ENCODE data around the gene CRKL. TPM values are rescaled to one million over a fixed set of nuclear protein-coding genes. Genes with fewer than 3 reads are reported as not detected.
A peak's percentile ranks its signal among the peaks of the same experiment; 100 is the strongest.

Gene CRKL
- total and polyA plus RNA-seq, 12 donors, result 19.2 to 76.9 (median 54.4) TPM

DNA sequence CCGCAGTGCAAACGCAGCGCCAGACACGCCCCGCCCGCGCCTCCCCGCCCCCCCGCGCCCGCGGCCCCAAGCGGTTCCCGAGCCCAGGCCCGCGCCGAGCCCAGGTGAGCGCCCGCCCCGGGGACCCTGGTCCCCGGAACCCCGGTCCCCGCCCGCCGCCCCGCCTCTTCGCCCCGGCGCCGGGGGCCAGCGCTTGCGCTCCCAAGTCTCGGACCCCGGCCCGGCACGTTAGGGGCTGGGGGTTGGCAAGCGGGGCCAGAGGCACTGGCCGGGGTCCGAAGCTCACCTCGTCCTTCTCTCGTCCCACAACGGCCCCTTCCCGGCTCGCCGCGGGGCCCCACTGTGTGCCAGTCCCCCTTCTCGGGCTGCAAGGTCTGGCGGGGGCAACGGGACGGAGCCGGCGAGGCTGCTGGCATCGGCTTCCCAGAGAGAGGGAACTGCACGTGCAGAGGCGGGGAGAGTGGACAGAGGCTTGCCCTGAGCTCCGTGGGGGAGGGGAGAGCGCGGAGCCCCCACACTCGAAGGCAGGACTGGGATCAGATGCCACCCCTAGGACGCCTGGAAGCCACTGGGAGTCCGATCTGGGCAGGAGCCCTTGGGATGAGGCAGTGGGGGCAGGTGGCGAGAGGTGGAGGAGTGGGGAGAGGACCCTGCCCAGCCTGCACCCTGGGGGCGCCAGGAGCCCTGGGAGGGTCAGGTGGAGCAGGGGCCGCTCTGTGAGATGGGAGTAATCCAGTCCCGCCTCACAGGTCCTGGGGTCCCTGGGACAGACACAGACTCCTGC is 48.1 kb downstream of the CRKL start:
- peaks cover 3 to 30% (median 10%) of the 10 kb centered on the region in 9 donors for H3K4me1 ChIP-seq
- H3K27ac ChIP-seq, result no peak overlapping the region
- DNase-seq, result no peak
- H3K36me3 ChIP-seq, result no peaks in the 10 kb centered on the region
- peaks cover 0 to 36% (median 16%) of the 10 kb centered on the region in 7 donors for H3K27me3 ChIP-seq
- 10 to 16% methylated on average over 35 to 61 of the region's 65 CpGs for WGBS, 2 donors
- peak overlapping the region in 9 of 10 donors; percentile 36 to 48 (median 42) for H3K4me3 ChIP-seq
- H3K9me3 ChIP-seq, result no peaks in the 10 kb centered on the region
- no peak for TF ChIP-seq CTCF (IDR thresholded peaks at IDR 0.05)
- intact Hi-C loops (cut with DNase I), result loop anchor here in 1 of 10 donors (10.0 kb wide), 2 partner anchors 50 to 90 kb away; partner anchors contain the start of gene CRKL
- ATAC-seq, result peak in 1 of 8 donors; percentile 14

DNA sequence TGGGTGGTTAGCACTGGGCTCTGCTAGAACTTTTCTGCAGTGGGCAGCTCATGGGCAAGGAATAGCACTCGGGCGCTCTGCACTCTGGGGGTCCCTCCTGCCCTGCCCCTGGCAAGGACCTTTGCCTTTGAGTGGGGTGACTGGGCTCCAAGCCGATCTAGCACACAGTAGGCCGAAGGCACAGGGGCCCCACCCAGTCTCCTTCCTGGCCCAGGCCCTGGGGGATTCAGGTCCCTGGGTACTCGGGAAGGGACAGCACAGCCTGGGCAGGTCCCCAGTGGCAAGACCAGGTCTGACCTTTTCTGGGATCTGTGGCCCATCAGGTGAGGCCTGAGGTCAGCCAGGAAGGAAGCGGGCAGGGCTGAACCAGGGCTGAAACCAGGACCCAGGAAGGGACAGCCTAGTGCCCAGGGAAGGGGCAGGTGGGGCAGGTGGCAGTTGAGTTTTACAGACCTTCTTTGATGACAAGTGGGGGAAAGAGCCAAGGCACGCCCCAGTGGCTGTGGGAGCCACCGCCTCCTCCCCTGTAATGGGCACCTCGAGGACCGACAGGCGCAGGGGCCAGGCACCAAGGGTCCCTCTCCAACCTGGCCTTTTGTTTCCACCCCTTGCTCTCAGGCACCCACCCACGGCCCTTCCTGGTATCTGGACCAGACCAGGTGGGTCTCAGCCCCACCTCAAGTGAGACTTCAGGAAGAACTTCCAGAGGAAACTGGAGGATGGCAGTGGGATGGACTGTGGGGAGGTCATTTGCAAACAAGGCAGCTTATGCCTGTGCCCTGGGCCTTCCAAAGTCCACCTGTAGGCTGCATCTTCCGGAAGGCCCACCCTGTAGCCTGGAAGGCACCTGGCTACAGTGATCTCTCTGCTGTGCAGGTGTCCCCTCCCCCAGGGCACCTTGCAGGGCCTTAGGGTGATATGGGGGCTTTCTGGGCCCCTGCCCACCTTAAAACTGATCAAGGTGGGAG is 49.0 kb downstream of the CRKL start:
- ATAC-seq (no peak), DNase-seq (no peak)
- H3K4me1 ChIP-seq, result peaks cover 3 to 30% (median 10%) of the 10 kb centered on the region in 9 donors
- peaks cover 0 to 36% (median 16%) of the 10 kb centered on the region in 7 donors for H3K27me3 ChIP-seq
- no peak overlapping the region for H3K4me3 ChIP-seq
- TF ChIP-seq CTCF (IDR thresholded peaks at IDR 0.05), result no peak
- no peaks in the 10 kb centered on the region for H3K36me3 ChIP-seq
- no peaks in the 10 kb centered on the region for H3K9me3 ChIP-seq
- no peak overlapping the region for H3K27ac ChIP-seq
- intact Hi-C loops (cut with DNase I), result loop anchor here in 1 of 10 donors (10.0 kb wide), 2 partner anchors 51 to 89 kb away; partner anchors contain the start of gene CRKL
- 84 to 88% methylated on average over 13 of the region's 13 CpGs for WGBS, 2 donors

DNA sequence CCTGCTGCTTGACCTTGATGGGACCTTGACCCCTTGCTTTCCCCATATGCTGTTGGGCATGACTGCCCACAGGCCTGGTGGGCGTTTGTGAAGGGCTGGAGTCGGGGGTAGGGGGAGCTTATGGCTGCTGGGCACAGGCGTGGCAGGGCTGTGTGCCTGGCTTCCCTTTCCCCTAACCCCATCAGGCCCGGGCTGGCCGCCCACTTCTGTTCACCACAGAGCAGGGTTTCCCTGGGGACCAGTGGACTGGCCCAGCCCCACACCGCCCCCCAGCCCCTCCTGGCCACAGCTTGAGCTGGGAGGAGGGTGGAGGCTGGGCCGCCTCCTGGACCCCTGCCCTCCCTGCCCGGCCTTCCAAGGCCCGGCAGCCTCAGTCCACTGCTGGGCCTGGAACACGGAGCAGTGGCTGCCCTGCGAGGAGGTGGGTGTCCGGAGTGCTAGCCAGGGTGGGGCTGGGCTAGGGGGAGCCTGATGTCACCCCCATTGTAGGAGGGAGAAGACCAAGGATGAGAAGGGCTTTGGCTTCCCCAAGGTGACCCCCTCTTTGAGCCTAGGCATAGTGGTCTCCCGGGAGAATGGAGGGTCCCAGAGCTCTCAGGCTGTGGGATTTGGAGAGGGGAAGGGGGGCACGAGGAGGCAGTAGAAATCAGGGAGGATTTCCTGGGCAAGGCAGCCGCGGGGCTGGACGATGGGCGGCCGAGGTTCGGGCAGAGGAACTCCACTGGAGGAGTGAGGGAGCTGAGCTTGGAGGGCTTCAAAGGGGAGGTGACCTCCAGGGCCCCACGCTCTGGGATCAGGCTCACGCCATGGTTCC is 49.9 kb downstream of the CRKL start, which contains the start of gene AIFM3:
AIFM3 (plus strand) TSS at position 373 of the 814 bp plus-strand sequence. CDS start 690 bp downstream, outside the sequence.
- Histone ChIP-seq H3K36me3 (no peaks in the 10 kb centered on the region), H3K27me3 (peaks cover 0 to 36% (median 16%) of the 10 kb centered on the region in 7 donors), H3K4me3 (no peak within 1 kb of the TSS), H3K27ac (peak within 1 kb of the TSS in 1 of 10 donors; percentile 50), H3K9me3 (no peaks in the 10 kb centered on the region), H3K4me1 (peaks cover 3 to 27% (median 10%) of the 10 kb centered on the region in 9 donors)
- TF ChIP-seq CTCF (IDR thresholded peaks at IDR 0.05), result no peak
- intact Hi-C loops (cut with DNase I), result loop anchor here in 1 of 10 donors (10.0 kb wide), 2 partner anchors 52 to 88 kb away; partner anchors contain the start of gene CRKL
- ATAC-seq (peak in 1 of 8 donors; percentile 29), DNase-seq (no peak)
- WGBS, 2 donors, result 59 to 73% methylated on average over 20 to 22 of the region's 22 CpGs
